ENCODE measurements around the gene PLCB4.

The PLCB4 gene

DNA sequence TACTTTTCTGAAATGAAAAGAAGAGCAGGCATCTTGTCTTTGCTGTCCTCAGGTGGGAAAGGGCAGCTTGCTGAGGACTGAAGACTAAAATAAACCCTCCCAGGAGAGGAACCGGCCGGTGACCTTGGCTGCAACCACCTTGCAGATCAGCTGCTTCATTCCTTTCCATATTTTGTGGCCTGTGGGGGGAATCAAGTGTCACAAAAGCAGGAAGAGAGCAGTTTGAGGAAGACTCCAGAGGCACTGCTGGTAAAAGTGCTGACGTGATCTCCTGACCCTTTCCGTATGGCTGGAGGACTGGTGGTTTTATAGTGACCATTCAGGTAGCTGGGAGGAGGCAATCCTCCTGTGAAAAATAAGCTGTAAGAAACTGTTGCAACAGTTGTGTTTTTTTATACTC, 157.0 kb downstream of the PLCB4 start:
- no peak for DNase-seq

DNA sequence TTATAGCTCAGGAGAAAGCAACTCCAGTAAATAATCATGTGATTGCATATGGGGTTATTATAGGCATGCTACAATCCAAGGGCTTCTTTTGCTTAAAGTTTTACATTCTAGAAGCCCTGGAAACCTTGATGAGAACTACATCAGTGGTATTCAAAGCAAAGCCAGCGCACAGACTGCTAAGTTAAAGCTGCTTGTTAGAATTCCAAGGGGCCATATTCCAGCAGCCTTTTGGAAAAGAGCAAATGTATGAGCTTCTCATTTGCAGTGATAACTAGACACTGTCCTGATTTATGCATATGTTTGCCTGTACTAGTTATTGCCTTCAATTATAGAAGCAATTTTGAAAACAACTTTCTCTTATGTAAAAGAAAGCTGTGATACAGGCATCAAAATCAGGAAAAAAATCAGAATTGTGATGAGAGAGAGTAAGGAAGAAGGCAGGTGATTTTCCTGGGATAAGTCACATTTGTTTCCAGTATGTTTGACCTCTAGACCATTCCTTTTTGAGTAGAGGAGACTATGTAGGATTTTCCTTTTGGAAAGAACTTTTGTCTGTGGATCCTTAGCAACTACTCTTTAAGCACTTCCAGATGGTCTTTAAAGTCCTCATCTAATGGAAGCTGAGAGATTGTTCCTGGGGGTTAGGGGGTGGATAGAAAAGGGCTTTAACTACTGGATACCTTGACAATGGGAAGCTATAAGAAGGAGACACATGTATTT, 159.2 kb downstream of the PLCB4 start:
- no peak for DNase-seq

DNA sequence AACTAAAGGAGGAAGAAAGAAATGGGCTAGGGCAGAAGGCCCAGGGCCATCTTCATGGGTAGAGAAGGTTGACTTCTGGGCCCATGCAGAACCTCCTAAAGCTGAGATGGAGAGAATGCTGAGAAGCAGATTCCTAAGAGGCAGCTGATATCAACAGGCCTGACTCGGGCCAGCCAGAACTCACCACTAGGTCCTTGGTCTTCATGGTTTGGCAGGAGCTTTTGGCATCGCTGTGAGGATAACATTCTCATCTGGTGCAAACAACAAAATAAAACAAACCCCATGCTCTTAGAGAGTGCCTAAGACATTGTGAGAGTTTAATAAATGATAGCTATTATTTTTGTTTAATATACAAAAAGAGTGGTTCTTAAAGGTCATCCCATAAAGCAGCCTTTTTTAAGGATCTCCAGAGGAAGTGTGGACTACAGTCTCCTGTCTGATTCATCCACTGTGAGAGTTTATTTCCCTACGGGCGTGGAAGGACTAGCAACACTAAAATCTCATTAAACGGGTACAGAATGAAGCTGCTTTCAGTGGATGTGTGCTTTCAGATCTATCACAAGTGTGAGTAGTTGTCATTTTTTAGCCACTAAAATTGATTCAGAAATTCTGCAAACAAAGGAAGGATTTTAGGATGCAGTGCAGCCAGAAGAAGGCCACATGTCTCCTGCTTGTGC, 160.0 kb downstream of the PLCB4 start:
- DNase-seq = no peak

DNA sequence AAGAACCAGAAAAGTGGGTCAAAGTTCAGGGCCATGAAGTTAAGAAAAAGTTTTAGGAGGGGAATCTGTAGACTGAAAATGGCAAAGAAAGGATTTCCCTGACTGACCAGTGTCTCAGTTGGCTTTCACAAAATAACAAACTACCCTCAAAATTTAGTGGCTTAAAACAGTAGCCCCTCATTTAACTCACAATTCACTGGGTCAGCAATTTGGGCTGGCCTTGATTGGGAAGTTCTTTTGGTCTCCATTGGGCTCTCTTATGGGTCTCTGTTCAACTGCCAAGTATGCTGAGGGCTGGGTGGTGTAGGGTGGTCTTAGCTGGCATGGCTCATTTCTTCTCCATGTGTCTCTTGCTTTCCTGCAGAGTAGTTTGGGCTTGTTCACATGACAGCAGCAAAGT, 161.5 kb downstream of the PLCB4 start:
- no peak for DNase-seq

DNA sequence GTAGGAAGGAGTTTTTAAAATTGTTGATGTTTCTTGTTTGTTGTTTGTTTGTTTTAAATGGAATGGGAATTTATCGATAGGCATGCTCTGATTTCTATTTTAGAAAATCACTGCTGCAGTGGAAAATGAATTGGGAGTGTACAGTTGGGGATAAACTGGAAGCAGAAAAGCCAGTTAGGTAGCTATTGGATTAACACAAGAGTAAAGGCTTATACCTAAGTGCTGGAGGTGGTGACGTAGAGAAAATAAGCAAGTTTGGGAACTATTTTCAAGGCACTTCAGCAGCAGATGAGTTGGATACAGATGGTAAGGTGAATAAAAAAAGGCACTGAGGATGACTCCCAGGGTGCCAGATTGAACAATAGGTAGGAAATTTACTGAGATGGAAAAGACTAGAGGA, 164.9 kb downstream of the PLCB4 start:
- DNase-seq = no peak

DNA sequence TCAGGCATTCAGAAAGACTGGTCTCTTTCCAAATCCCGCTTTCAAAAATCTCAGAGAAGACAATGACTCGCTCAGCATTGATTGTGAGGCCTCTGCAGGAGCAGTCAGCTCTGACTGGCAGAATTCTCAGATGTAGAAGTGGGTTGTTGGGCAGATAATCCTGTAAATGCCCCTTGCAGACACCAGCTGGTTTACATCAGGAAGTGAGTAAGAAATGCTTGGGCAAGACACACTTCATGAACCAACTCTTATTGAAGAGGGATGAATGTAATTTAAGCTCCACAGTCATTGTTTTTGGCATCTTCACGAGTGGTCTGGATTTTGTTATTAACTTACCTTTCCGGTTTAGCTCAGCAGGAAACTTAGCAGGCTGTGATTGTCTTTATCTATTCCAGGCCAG, 166.6 kb downstream of the PLCB4 start:
- DNase-seq = peak; percentile 50

DNA sequence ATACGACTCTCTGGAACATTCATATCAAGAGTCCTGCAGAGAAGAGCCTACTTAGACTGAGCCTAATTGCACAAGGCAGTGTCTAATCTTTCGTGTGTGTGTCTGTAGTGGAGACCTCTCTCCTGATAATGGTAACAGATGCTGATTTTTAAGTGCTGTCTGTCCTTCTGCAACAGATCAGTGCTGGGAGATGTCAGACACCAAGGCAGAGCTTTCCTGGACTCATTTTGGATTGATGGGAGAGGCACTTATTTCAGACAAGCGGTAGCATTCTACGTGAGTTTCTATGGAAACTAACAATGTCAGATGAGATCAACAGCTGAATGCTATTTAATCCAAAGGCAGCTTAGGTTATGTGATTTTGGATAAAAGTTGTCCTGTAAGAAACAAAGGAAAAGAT, 167.6 kb downstream of the PLCB4 start:
- DNase-seq = no peak

DNA sequence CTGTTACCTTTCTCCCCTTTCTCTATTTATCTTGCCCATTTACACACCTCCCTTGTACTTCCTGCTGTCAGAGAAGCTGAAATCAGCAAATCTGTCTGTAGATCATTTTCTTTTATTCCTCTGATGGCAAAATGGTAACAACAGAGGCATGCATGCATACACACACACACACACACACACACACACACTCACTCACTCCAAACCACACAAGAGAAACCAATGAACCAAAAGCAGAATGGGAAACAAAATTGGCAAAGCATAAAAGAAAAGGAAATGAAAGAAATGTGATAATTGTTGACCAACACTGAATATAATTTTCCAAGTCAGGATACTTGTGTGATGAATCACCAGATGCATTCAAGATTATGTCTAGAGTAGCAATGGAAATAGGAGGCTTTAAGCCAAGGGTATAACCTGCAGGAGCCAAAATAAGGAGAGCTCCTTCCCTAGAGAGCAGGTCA, 172.4 kb downstream of the PLCB4 start:
- peak; percentile 73 for DNase-seq

DNA sequence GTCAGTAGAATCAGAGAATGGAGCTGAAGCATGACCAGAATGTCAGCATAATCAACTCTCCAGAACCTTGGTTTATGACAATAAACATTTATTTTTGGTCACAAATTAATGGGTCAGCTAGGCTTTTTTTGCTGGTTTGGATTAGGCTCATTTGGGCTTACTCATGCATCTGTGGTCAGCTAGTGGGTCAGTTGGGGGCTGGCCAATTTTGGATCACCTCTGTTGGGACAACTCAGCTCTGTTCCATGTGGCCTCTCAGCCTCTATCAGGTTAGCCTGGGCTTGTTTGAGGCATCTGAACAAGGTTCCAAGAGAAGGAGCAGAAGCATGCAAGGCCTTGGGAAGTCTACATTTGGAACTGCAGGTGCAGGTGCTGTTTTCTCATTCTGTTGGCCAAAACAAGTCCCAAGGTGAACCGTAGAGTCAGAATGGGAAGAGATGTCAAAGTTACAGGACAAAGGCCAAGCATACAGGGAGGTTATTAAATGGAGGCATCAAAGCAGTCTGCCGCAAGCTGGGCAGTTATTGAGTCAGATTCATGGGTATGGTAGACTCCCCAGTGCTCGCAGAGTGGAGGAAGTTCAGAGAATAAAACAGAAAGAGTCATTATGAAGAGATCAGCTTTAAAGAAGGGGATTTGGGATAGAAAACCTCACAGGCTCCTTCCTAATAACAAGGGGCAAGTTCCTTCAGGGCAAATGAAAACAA, 173.0 kb downstream of the PLCB4 start:
- DNase-seq = peak; percentile 21

DNA sequence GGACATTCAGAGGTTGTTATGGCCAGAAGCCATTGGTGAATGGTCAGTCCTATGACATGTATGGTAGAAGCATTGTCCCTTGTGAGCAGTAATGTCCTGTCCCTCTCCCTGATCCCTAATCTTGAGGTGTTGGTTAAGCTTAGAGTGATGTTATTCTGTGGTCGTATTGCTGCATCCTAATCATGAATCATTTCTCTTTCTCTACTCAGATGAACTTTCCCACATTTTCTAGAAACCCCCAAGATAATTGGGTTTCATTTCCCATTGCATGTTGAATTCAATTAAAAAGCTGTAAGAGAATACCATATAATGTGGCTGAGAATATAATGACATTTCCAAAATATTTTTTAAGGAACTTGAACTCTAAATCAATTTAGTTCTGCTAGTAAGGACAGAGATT, 175.1 kb downstream of the PLCB4 start:
- DNase-seq = no peak

DNA sequence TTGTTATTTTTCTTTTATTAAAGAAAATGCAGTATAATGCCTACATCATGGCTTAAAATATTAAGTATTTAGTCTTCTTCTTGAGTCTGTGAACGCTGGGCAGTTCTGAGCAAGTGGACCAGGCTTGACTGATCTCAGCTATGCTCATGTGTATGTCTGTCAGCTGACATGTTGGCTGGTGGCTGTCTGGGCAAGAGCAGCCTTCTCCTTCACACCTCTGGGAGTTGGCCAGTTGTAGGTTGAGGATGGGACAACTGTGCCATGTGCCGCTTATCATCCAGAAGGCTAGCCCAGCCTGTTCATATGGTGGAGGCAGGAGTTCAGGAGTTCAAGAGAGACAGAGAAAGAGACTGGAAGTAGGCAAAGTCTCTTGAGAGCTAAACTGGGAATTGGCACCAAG, 175.9 kb downstream of the PLCB4 start:
- DNase-seq = no peak

DNA sequence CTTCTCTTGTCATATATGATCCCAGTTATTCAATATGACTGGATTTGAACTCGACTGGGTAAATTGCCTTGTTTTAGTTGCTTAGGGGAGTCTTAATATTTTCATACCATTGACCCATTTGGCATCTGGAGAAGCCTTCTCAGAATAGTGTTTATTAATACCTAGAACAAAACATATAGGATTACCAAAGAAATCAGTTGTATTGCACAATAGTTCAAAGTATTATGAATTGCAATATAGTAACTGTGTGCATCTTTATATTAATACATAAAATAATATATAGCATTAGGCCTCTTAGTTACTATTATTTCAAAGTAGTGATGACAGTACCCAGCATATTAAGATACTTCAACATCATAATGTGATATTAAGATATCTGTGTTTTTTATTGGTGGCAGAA, 177.8 kb downstream of the PLCB4 start:
- DNase-seq = no peak

DNA sequence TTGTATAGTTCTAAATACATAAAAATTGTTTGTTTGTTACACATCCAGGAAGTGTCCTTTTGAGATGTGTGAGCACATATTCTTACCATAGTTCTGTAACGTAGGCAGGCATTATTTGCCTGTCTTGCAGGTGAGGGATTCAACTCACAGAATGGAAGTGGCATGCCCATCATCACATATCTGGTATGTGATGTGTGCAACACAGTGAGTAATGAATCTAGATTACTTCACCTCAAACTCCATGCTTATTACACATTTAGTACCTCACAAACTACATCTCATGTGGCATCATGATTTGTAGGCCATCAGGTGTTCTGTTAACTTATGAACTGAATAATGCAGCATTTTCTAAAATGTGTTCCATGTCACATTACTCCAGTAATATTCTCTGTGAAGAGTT, 181.6 kb downstream of the PLCB4 start:
- DNase-seq = no peak

DNA sequence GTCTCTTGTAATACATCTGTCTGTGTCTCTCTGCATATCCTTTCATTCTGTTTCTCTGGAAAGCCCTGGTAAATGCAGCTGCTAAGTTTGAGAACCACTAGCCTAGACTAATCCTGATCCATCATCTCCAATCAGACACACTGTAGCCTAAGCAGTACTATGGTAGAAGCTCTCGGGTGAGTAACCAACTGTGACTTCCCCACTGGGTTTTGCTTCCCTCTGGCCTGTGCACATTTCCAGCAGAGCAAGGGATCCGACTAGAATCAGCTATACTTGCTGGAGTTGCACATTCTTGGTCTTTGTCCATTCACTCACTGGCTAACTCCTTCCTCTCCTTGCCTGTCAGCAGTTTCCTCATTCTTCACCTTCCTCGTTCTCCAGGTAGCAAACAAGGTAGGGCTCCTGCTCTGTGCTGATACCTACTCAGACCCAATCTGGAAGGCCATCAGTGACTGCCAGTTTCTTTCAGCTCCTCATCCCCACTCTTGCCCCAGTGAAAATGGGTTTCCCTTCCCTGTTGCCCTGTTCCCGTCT, 184.2 kb downstream of the PLCB4 start:
- no peak for DNase-seq

DNA sequence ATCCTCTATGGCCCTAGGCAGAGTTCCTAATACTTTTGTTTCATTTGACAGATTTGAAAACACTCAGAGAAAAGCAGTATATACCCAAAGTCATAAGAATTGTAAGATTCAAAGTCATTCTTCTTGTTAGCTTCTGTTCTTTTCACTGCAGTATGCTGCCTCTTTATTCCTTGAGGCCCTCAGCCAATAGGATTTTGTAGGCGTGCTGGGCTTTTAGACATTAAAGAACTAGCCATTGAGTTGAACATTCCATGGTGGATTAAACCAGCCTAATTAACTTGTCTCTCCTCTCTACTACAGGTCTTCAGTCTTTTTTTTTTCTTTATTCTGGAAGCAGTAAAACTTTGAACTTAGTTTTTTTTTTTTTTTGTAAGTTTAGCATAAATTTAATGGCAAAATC, 186.3 kb downstream of the PLCB4 start:
- no peak for DNase-seq

DNA sequence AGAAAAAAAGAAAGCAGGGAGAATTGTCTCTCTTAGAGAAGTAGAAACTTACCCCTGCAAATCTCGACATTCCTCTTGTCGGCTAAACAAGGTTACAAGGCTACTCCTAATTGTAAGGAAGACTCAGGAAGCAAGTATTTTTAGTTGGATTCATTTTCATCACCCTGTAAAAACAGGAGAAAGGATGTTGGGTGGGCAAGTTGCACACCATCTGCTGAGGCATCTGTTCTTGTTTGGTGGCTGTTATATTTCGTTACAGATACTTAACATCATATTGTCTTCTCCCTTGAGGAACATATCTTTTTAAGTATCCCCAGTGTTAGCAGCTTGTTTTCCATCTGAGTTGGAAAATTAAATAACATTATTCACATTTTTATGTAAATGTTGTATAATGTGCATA, 187.5 kb downstream of the PLCB4 start:
- DNase-seq = no peak

DNA sequence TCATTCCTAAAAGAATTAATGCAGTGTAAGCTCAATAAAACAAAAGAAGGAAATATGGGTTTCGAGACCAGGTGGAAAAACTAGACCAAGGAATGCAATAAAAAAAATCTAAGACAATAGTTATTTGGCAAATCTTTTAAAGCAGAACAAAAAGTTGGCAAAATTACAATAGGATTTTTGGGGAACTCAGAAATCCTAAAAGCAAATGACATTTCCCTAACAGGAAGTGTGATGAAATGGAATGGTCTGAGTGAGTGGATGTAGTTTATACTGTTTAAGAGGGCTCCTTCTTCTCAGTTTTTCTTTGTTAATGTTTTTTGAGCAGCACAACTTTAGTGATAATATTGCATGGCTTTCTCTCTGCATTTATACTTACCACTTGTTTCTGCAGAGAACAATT, 190.0 kb downstream of the PLCB4 start:
- no peak for DNase-seq

DNA sequence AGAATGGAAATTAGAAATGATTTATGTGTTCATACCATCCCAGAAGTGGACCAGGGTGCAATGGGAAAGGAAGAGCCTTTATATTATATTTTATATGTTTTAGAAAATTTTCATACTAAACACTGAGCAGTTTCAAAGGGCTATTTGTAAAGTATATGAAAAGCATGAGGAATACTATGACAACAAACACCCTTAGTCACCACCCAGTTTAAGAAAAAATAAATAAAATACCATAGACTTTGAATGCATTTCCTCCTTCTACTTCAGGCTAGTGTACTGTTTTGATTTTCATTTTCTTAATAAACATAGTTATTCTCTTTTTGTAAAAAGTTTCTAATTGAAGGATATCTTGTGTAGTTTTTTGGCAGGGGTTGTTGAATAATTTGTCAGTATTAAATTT, 191.1 kb downstream of the PLCB4 start:
- DNase-seq = no peak

DNA sequence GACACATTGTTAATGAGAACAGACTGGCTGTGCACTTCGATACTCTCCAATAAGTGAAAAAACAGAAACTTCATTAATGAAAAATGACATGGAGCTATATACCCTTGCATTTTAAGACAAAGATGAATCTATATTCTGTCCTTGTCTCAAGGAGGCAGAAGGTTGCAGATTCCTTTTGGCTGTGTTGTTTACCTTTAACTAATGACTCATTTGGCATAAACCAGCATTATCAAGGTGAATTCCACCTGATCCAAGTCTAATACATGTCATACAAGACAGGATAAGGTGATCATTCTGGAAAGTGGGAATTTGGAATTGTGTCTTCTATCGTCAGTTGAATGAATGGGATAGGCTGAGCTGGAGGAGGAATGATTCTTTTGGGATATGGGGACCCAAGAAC, 192.9 kb downstream of the PLCB4 start:
- no peak for DNase-seq

DNA sequence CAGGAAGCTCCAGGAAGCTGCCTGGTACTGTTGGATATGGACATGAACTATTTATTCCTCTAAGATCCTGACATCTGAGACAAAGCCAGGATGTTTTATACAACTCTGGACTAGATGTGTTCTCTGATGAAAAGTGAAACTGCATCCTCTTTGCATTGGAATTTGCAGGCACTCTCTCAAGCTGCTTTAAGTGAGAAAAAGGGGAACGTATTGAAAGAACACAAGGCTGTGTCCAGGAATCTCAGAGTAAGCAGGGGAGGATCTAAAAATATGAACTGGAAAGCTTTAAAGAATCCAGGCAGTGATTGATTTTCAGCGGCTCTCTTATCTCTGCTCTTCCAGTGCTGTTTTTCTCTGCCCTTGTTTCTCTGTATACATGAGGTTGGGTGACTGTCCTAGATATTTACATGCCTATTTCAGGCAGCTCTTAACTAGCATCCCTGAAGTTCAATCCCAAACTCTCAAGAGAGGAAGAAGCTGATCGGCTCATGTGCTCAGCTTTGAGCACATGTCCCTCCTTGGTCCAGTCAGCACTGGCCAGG, 193.8 kb downstream of the PLCB4 start:
- no peak for DNase-seq

DNA sequence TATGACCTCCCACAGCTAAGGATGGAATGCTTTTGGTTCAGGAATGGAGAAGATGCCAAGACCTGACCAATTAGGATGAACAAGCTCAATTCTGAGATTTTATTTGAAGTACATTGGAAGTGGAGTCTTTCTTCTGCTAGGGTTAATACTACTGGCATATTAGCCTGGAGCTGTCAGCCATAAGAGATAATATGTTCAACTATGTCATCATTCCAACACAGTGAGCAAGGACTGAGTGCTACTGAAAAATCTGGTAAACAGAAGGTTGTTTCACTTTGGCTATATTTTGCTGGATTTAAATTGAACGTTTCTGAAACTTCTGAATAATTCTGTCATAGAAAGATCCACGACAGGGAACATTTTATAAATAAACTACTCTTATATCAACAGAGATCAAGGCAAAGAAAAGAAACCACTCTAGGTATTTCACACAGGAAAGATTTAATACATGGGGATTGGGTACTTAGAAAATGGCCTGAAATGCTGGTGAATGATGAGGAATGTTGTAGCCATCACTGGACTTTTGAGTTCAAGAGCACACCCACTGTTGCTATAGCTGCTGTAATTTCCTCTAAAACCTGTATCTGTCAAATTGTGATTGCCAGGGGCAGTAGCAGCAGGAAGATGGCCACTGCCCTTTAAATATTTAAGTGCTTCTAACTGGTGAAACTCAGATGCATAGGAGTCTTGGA, 200.5 kb downstream of the PLCB4 start:
- DNase-seq = peak; percentile 62

DNA sequence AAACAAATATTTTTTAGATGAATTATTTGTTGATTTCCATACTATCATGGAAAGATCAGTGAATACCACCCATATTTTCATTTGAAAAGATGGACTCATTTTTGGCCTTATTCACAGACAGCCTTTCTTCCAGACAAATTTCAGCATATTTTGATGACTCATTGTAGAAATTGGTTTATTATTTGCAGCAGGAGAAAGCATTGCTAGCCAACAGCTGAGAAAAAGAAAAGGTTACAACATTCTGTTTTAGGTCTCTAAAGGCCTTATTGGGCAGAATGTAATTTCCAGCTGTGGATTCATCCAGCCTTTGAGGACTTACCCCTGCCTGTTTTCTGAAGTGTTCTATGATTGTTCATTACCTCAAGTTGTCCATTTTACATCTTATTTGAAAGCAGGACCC, 201.9 kb downstream of the PLCB4 start:
- peak; percentile 75 for DNase-seq
